HepG2 (cell line): ENCODE measurements around the gene DHRS4L2. TPM values are rescaled to one million over a fixed set of nuclear protein-coding genes. Genes with fewer than 3 reads are reported as not detected.
A peak's percentile ranks its signal among the peaks of the same experiment; 100 is the strongest.

ENCODE experiments used
- ATAC-seq: fragments of 200-7000 bp; cut with Tn5 transposase; 3 replicates; pipeline ENCODE4 v1.9.1; 2020; ENCODE audit warnings: mild to moderate bottlenecking, moderate library complexity
- BruUV-seq: library from RNA; stranded (reverse); fragments of 400-500 nt; replicated peaks from 2 replicates; lab custom pipeline; 2021; lab: Mats Ljungman, UMichigan
- CTCF ChIA-PET: fragments of 300-600 bp; formaldehyde crosslinking; extraction: SDS; loops from one replicate; lab custom pipeline; 2021; ENCODE audit warnings: low total read pairs, inconsistent platforms, low intra/inter-chr PET ratio; lab: Yijun Ruan, JAX
- POLR2A ChIA-PET: fragments of 350-600 bp; sonication (Branson Sonifier 250); formaldehyde crosslinking; loops from one replicate; lab custom pipeline; 2020; ENCODE audit warnings: antibody characterized with exemption, inconsistent platforms; lab: Yijun Ruan, JAX
- DNase-seq: peaks from one replicate; pipeline ENCODE4 v3.0.0-alpha.2; 2015; ENCODE audit warnings: low spot score
- FAIRE-seq: peaks from 3 replicates; lab custom pipeline; 2011; peaks lifted over from hg19 to GRCh38; lab: Jason Lieb, UNC
- H2AFZ ChIP-seq: one replicate; pipeline ENCODE4 v1.6.1; 2011; ENCODE audit warnings: low read length, inconsistent platforms
- H3K27ac ChIP-seq: fragments of 300-600 bp; 3 replicates; pipeline ENCODE4 v1.8.0; 2011; ENCODE audit warnings: mixed run types, mild to moderate bottlenecking, mixed read lengths, low read length, inconsistent platforms; ENCODE audit not compliant: insufficient read depth; ENCODE audit errors: extremely low read length
- H3K27me3 ChIP-seq, 2 experiments: fragments of 200-600 bp in 1 of 2; 2 replicates in 1 of 2; 3 replicates in 1 of 2; pipeline versions ENCODE4 v1.6.0 to v1.8.0; 2011; ENCODE audit warnings: low read length in 2 of 2, mild to moderate bottlenecking in 2 of 2, moderate library complexity in 2 of 2, inconsistent platforms in 1 of 2; ENCODE audit not compliant: insufficient read depth in 2 of 2, control insufficient read depth in 1 of 2
- H3K36me3 ChIP-seq, 2 experiments: fragments of 200-600 bp in 1 of 2; replicated peaks in 1 of 2; 2 replicates in 1 of 2; 3 replicates in 1 of 2; pipeline versions ENCODE4 v1.5.1 to v1.8.0; 2011; ENCODE audit warnings: low read length in 2 of 2, inconsistent platforms in 1 of 2; ENCODE audit not compliant: insufficient read depth in 2 of 2, control insufficient read depth in 1 of 2
- H3K4me1 ChIP-seq: 2 replicates; pipeline ENCODE4 v1.5.1; 2012; ENCODE audit warnings: low read length, inconsistent platforms; ENCODE audit not compliant: insufficient read depth
- H3K4me2 ChIP-seq: 2 replicates; pipeline ENCODE4 v1.6.0; 2011; ENCODE audit warnings: low read depth, low read length, inconsistent platforms
- H3K4me3 ChIP-seq, 3 experiments: fragments of 200-600 bp in 1 of 3; sonication (generic), shearing (Covaris generic) in 1 of 3; replicated peaks in 1 of 3; 2 replicates each; pipeline ENCODE4 v1.5.1; 2011 to 2016; ENCODE audit warnings: low read length in 3 of 3, inconsistent platforms in 2 of 3, low read depth in 2 of 3, mild to moderate bottlenecking in 2 of 3, control low read depth in 1 of 3, mixed read lengths in 1 of 3; ENCODE audit not compliant: insufficient read depth in 1 of 3
- H3K79me2 ChIP-seq: one replicate; pipeline ENCODE4 v1.6.1; 2011; ENCODE audit warnings: low read length, inconsistent platforms; ENCODE audit not compliant: insufficient read depth
- H3K9ac ChIP-seq: 2 replicates; pipeline ENCODE4 v1.6.0; 2011; ENCODE audit warnings: mild to moderate bottlenecking, low read depth, low read length, inconsistent platforms; ENCODE audit not compliant: insufficient read depth
- H3K9me3 ChIP-seq: 2 replicates; pipeline ENCODE4 v1.5.1; 2012; ENCODE audit warnings: mild to moderate bottlenecking, low read length
- H4K20me1 ChIP-seq: 2 replicates; pipeline ENCODE4 v1.6.0; 2011; ENCODE audit warnings: inconsistent platforms, mild to moderate bottlenecking, low read length, moderate library complexity; ENCODE audit not compliant: insufficient read depth
- ELF4 ChIP-seq: sonication (generic); formaldehyde crosslinking; IDR thresholded peaks from 2 replicates; pipeline ENCODE4 v1.5.0; 2020; ENCODE audit warnings: missing genetic modification reagents, mild to moderate bottlenecking, moderate library complexity, borderline replicate concordance
- GATAD1 ChIP-seq: IDR thresholded peaks from 2 replicates; pipeline ENCODE4 v1.6.1; 2016; ENCODE audit warnings: missing genetic modification reagents, missing compliant biosample characterization
- ISX ChIP-seq: sonication (generic); formaldehyde crosslinking; conservative IDR thresholded peaks from 2 replicates; pipeline ENCODE4 v1.5.0; 2020; ENCODE audit warnings: missing genetic modification reagents
- MAFF ChIP-seq: IDR thresholded peaks from 2 replicates; pipeline ENCODE4 v1.6.1; 2011; ENCODE audit warnings: low read depth, low read length, improper control_type of control experiment
- MATR3 ChIP-seq: sonication (generic); formaldehyde crosslinking; IDR thresholded peaks from 2 replicates; pipeline ENCODE4 v1.4.0; 2020; ENCODE audit warnings: missing genetic modification reagents
- PHF20 ChIP-seq: sonication (generic); formaldehyde crosslinking; IDR thresholded peaks from 2 replicates; pipeline ENCODE4 v1.5.0; 2020; ENCODE audit warnings: mild to moderate bottlenecking, missing genetic modification reagents
- RBM39 ChIP-seq: fragments of 200-400 bp; formaldehyde crosslinking; IDR thresholded peaks from one replicate; pipeline ENCODE4 v1.6.1; 2018; ENCODE audit warnings: antibody characterized with exemption, mild to moderate bottlenecking, low read depth, low read length; ENCODE audit not compliant: poor library complexity, severe bottlenecking
- RELA ChIP-seq: sonication (generic); formaldehyde crosslinking; IDR thresholded peaks from 2 replicates; pipeline ENCODE4 v1.4.0; 2020; ENCODE audit warnings: missing genetic modification reagents
- SMAD1 ChIP-seq: sonication (generic); formaldehyde crosslinking; IDR thresholded peaks from 2 replicates; pipeline ENCODE4 v1.4.0; 2020; ENCODE audit warnings: missing genetic modification reagents, low read depth, mild to moderate bottlenecking, borderline replicate concordance
- TFAP4 ChIP-seq: sonication (generic); IDR thresholded peaks from 2 replicates; pipeline ENCODE4 v1.6.1; 2016; ENCODE audit warnings: low read depth, borderline replicate concordance
- ZBTB7B ChIP-seq: sonication (generic); formaldehyde crosslinking; IDR thresholded peaks from 2 replicates; pipeline ENCODE4 v1.4.0; 2020; ENCODE audit warnings: missing genetic modification reagents
- ZNF253 ChIP-seq: sonication (generic); formaldehyde crosslinking; IDR thresholded peaks from 2 replicates; pipeline ENCODE4 v1.8.0; 2022; ENCODE audit warnings: mild to moderate bottlenecking, missing genetic modification reagents, borderline replicate concordance
- ZNF3 ChIP-seq: IDR thresholded peaks from 2 replicates; pipeline ENCODE4 v1.7.0; 2017; ENCODE audit warnings: inconsistent platforms
- ZNF432 ChIP-seq: sonication (generic); formaldehyde crosslinking; IDR thresholded peaks from 2 replicates; pipeline ENCODE4 v1.5.0; 2020; ENCODE audit warnings: missing genetic modification reagents, mild to moderate bottlenecking, borderline replicate concordance
- ZNF556 ChIP-seq: sonication (generic); formaldehyde crosslinking; IDR thresholded peaks from 2 replicates; pipeline ENCODE4 v1.4.0; 2020; ENCODE audit warnings: mild to moderate bottlenecking, missing genetic modification reagents, borderline replicate concordance
- ZNF572 ChIP-seq: sonication (generic); formaldehyde crosslinking; IDR thresholded peaks from 2 replicates; pipeline ENCODE4 v1.5.1; 2020; ENCODE audit warnings: mild to moderate bottlenecking, missing genetic modification reagents
- ZSCAN25 ChIP-seq: sonication (generic); formaldehyde crosslinking; IDR thresholded peaks from 2 replicates; pipeline ENCODE4 v1.8.0; 2022; ENCODE audit warnings: mild to moderate bottlenecking, missing genetic modification reagents
- WGBS: methylation state at CpG from one replicate; pipeline ENCODE4 v1.1.6; 2017; ENCODE audit warnings: low lambda C conversion rate; 5-methylcytosine and 5-hydroxymethylcytosine counted together
- in situ Hi-C: cut with HindIII; loops from 2 replicates; pipeline ENCODE4 v1.10.0; 2017; ENCODE audit warnings: low pct_unique_long_range_greater_than_20kb; ENCODE audit not compliant: extremely low pct_ligation_motif_present
- intact Hi-C: fragments of 100-400 bp; cut with micrococcal nuclease; formaldehyde crosslinking; loops from one replicate; pipeline ENCODE4 v1.10.0; 2022; ENCODE audit not compliant: unreplicated experiment
- polyA plus RNA-seq, 8 experiments: library from polyadenylated mRNA; depleted of rRNA in 3 of 8; stranded (reverse) in 7 of 8; unstranded in 1 of 8; fragments of >200 nt; fragmentation: Illumina TruSeq in 4 of 8; extraction: Trizol in 4 of 8; gene quantifications; 2 replicates each; pipeline versions ENCODE4 v1.2.1 to v1.2.3, GENCODE V29; 2011 to 2016; ENCODE audit warnings: low read depth in 4 of 8, missing spikeins in 1 of 8, mixed read lengths in 1 of 8; ENCODE audit not compliant: insufficient read depth in 1 of 8
- total RNA-seq, 5 experiments: library from RNA; depleted of rRNA; stranded (reverse); fragments of >200 nt; fragmentation: Illumina TruSeq; extraction: Trizol; gene quantifications; 2 replicates each; pipeline ENCODE4 v1.2.3, GENCODE V29; 2016; ENCODE audit warnings: low read depth in 1 of 5
- TF ChIP-seq, protein P1 (sequence below): sonication (generic); formaldehyde crosslinking; IDR thresholded peaks from 2 replicates; pipeline ENCODE4 v1.4.0; 2020; ENCODE audit warnings: missing genetic modification reagents

The DHRS4L2 gene
- total and polyA plus RNA-seq, 2 of the 13 experiments (the other 11 are each of a cell fraction or from before 2014, with no cell fraction given): 24.7 to 38.2 TPM

- no peak for TF ChIP-seq ISX (CRISPR knock-in tag)
Measured at GRCh38 chr14:24051176-24051788, 62.6 kb downstream of the DHRS4L2 start (continued).

DNA sequence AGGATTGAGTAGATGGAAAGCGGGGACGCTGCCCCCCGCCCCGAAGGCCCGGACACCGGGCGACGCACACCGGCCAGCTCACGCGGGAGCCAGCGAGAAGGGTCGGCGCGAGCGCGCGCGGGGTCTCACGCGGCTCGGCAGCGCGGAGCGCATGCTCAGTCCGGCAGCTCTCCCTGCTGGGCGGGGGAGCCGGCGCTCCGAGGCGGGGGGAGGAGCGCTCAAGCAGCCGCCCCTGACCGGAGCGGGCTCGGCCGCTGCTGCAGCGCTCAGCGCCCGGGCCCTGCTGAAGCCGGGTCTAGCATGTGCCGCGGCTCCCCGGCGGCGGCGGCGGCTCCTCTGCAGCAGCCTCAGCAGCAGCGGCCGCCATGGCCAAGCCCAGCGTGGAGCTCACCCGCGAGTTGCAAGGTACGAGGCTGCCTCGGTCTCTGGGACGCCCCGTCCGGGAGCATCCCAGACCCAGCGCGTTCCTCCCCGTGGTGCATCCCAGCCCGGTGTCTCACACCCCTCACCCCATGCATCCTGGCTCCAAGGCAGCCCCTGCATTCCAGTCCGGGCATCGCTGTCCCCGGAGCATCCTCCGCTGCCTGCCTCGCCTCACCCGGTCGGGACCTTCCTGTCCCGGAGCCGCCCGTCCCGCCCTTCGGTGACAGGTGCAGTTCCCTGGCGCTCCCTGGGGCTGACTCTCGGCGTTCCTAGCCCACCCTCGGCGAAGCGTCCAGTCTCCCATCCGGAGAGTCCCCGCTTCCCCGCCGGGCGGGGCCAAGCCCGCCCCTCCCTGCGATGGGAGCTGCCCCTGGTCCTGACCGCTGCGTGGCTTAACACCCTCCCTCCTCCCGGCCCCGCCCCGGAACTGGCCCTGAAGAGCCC is 63.3 kb downstream of the DHRS4L2 start, which contains the start of gene CARMIL3:
Gene CARMIL3, plus strand, starts transcription at position 221 of the 867 bp plus-strand sequence. Its CDS starts 145 bp downstream, at position 366.
- FAIRE-seq (no peak), DNase-seq (peak; percentile 56), ATAC-seq (peak; percentile 85)
- no peaks in the 10 kb centered on the region for H3K79me2 ChIP-seq
- in situ Hi-C loops (loop anchor here (5.0 kb wide), 1 partner anchor 45 kb away; no protein-coding TSS in a partner anchor), intact Hi-C loops (loop anchor here (1.0 kb wide), 1 partner anchor 38 kb away; no protein-coding TSS in a partner anchor)
- H3K27me3 ChIP-seq: peaks cover 20 to 77% of the 10 kb centered on the region in 2 experiments
- peak within 1 kb of the TSS; percentile 1 for H2AFZ ChIP-seq
- ChIA-PET CTCF (interaction anchor here (1.6 kb wide), 1 partner anchor 39 kb away, joined by 4 read pairs; no protein-coding TSS in a partner anchor), POLR2A (interaction anchor here (0.7 to 5.6 kb wide), 23 partner anchors 9 to 957 kb away, joined by 3 to 124 read pairs (median 5); partner anchors contain the start of genes ACIN1, CHMP4A, DCAF11 and DHRS4L2)
- peak within 1 kb of the TSS; percentile 61 to 85 (median 71) for H3K4me3 ChIP-seq
- 2% methylated on average over 79 of the region's 92 CpGs for WGBS
- H3K9ac ChIP-seq: peak within 1 kb of the TSS; percentile 51
- peak within 1 kb of the TSS; percentile 98 for H3K4me2 ChIP-seq
- H4K20me1 ChIP-seq: no peaks in the 10 kb centered on the region
- no peaks in the 10 kb centered on the region for H3K36me3 ChIP-seq
- H3K4me1 ChIP-seq: peaks cover 31% of the 10 kb centered on the region
- no peaks in the 10 kb centered on the region for H3K9me3 ChIP-seq
- H3K27ac ChIP-seq: no peak within 1 kb of the TSS
- BruUV-seq: no TSS peak
- TF ChIP-seq RBM39: no peak
- TF ChIP-seq ZNF572 (CRISPR knock-in tag): peak; percentile 96; the same call in 1 of the 2 replicates
- TF ChIP-seq, protein P1, sequence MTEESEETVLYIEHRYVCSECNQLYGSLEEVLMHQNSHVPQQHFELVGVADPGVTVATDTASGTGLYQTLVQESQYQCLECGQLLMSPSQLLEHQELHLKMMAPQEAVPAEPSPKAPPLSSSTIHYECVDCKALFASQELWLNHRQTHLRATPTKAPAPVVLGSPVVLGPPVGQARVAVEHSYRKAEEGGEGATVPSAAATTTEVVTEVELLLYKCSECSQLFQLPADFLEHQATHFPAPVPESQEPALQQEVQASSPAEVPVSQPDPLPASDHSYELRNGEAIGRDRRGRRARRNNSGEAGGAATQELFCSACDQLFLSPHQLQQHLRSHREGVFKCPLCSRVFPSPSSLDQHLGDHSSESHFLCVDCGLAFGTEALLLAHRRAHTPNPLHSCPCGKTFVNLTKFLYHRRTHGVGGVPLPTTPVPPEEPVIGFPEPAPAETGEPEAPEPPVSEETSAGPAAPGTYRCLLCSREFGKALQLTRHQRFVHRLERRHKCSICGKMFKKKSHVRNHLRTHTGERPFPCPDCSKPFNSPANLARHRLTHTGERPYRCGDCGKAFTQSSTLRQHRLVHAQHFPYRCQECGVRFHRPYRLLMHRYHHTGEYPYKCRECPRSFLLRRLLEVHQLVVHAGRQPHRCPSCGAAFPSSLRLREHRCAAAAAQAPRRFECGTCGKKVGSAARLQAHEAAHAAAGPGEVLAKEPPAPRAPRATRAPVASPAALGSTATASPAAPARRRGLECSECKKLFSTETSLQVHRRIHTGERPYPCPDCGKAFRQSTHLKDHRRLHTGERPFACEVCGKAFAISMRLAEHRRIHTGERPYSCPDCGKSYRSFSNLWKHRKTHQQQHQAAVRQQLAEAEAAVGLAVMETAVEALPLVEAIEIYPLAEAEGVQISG (CRISPR knock-in tag): peak; percentile 82
- no peak for TF ChIP-seq GATAD1 (CRISPR knock-in tag)
- TF ChIP-seq MAFF: no peak
- TF ChIP-seq ZSCAN25 (CRISPR knock-in tag): peak; percentile 75; the same call in 1 of the 2 replicates
- TF ChIP-seq ZBTB7B (CRISPR knock-in tag): peak; percentile 66
- TF ChIP-seq ELF4 (CRISPR knock-in tag): no peak
- peak; percentile 59; the same call in 1 of the 2 replicates for TF ChIP-seq MATR3
- TF ChIP-seq SMAD1 (CRISPR knock-in tag): peak; percentile 61; the same call in 1 of the 2 replicates
- TF ChIP-seq TFAP4: peak; percentile 34; the same call in 1 of the 2 replicates
- no peak; the same call in 1 of the 2 replicates for TF ChIP-seq ZNF432 (CRISPR knock-in tag)
- TF ChIP-seq PHF20 (CRISPR knock-in tag): peak; percentile 58
- peak; percentile 84; the same call in 1 of the 2 replicates for TF ChIP-seq RELA
- TF ChIP-seq ZNF556 (CRISPR knock-in tag): peak; percentile 38; the same call in 1 of the 2 replicates
- TF ChIP-seq ZNF253: peak; percentile 87
- TF ChIP-seq ZNF3 (CRISPR knock-in tag): no peak
